Erythroblast (primary cell): ENCODE results near the gene RRP8.
A peak's percentile ranks its signal among the peaks of the same experiment; 100 is the strongest.

Experiments
- DNase-seq, 2 experiments: peaks; one replicate each; lab custom pipeline; 2025; lab: John Stamatoyannopoulos, UW
- GATA1 ChIP-seq: IDR thresholded peaks from 2 replicates; pipeline ENCODE4 v1.6.1; 2011; ENCODE audit warnings: low read depth, mild to moderate bottlenecking, control low read depth, low read length, moderate library complexity
- POLR2A ChIP-seq: IDR thresholded peaks from 2 replicates; pipeline ENCODE4 v1.6.1; 2011; ENCODE audit warnings: mild to moderate bottlenecking, low read length

RRP8 gene

GRCh38 chr11:6608011-6608410, 4.6 kb upstream of the RRP8 start:
- no peak for DNase-seq

GRCh38 chr11:6607190-6607795, 3.9 kb upstream of the RRP8 start:
- DNase-seq, result no peak
- TF ChIP-seq POLR2A (no peak), GATA1 (no peak)

More at GRCh38 chr11:6608011-6608410, 4.6 kb upstream of the RRP8 start:
- TF ChIP-seq GATA1 (no peak), POLR2A (peak; percentile 25)

- no peak for TF ChIP-seq GATA1
- no peak for TF ChIP-seq POLR2A
- DNase-seq, result peak; percentile 52 to 69
Observed at GRCh38 chr11:6606471-6607189, 3.2 kb upstream of the RRP8 start.

GRCh38 chr11:6604790-6605189, 1.4 kb upstream of the RRP8 start:
- DNase-seq, result no peak
- TF ChIP-seq GATA1 (no peak), POLR2A (no peak)

GRCh38 chr11:6604081-6604626, 738 bp upstream of the RRP8 start:
- peak; percentile 70 for DNase-seq
- no peak for TF ChIP-seq GATA1
- TF ChIP-seq POLR2A, result no peak

- TF ChIP-seq POLR2A (no peak), GATA1 (no peak)
Observed at GRCh38 chr11:6602096-6602940, 1.1 kb downstream of the RRP8 start.

GRCh38 chr11:6601041-6601461, 2.4 kb downstream of the RRP8 start:
- DNase-seq, result no peak
- TF ChIP-seq POLR2A (no peak), GATA1 (no peak)

More at GRCh38 chr11:6602096-6602940, 1.1 kb downstream of the RRP8 start:
- DNase-seq, result peak in 1 of 2 experiments; percentile 47

- TF ChIP-seq POLR2A, result no peak
- TF ChIP-seq GATA1, result no peak
- DNase-seq, result no peak
Observed at GRCh38 chr11:6599881-6600390, 3.5 kb downstream of the RRP8 start.

GRCh38 chr11:6599449-6599848, 4.0 kb downstream of the RRP8 start:
- TF ChIP-seq POLR2A (no peak), GATA1 (no peak)
- DNase-seq, result no peak

GRCh38 chr11:6598555-6598954, 4.9 kb downstream of the RRP8 start:
- DNase-seq, result no peak
- no peak for TF ChIP-seq GATA1
- no peak for TF ChIP-seq POLR2A

- DNase-seq, result no peak
- no peak for TF ChIP-seq POLR2A
- TF ChIP-seq GATA1, result no peak
Observed at GRCh38 chr11:6596239-6596877, 7.1 kb downstream of the RRP8 start.

GRCh38 chr11:6594142-6594768, 9.2 kb downstream of the RRP8 start:
- DNase-seq, result no peak
- TF ChIP-seq GATA1, result no peak
- TF ChIP-seq POLR2A, result no peak
